Measurements from ENCODE around the gene TRABD. TPM values are rescaled to one million over a fixed set of nuclear protein-coding genes. Genes with fewer than 3 reads are reported as not detected.

Gene TRABD
- polyA plus RNA-seq, 1 of the 3 experiments (the other 2 are of a cell fraction), result 50.6 TPM

GRCh38 chr22:50153056-50153755 lies 32.5 kb upstream of the TRABD start:
- no peak for TF ChIP-seq YY1 (IDR thresholded peaks at IDR 0.05; ENCODE audit: low read depth)
- no peak for TF ChIP-seq JUND (IDR thresholded peaks at IDR 0.05)
- no peak for TF ChIP-seq REST (IDR thresholded peaks at IDR 0.05; ENCODE audit: low read depth, low read length)
- TF ChIP-seq SMC3 (IDR thresholded peaks at IDR 0.05; ENCODE audit: low read depth, low read length), result no peak
- TF ChIP-seq, protein P1, sequence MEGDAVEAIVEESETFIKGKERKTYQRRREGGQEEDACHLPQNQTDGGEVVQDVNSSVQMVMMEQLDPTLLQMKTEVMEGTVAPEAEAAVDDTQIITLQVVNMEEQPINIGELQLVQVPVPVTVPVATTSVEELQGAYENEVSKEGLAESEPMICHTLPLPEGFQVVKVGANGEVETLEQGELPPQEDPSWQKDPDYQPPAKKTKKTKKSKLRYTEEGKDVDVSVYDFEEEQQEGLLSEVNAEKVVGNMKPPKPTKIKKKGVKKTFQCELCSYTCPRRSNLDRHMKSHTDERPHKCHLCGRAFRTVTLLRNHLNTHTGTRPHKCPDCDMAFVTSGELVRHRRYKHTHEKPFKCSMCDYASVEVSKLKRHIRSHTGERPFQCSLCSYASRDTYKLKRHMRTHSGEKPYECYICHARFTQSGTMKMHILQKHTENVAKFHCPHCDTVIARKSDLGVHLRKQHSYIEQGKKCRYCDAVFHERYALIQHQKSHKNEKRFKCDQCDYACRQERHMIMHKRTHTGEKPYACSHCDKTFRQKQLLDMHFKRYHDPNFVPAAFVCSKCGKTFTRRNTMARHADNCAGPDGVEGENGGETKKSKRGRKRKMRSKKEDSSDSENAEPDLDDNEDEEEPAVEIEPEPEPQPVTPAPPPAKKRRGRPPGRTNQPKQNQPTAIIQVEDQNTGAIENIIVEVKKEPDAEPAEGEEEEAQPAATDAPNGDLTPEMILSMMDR (IDR thresholded peaks at IDR 0.05), result no peak
- TF ChIP-seq, protein P2, sequence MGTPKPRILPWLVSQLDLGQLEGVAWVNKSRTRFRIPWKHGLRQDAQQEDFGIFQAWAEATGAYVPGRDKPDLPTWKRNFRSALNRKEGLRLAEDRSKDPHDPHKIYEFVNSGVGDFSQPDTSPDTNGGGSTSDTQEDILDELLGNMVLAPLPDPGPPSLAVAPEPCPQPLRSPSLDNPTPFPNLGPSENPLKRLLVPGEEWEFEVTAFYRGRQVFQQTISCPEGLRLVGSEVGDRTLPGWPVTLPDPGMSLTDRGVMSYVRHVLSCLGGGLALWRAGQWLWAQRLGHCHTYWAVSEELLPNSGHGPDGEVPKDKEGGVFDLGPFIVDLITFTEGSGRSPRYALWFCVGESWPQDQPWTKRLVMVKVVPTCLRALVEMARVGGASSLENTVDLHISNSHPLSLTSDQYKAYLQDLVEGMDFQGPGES (IDR thresholded peaks at IDR 0.05; ENCODE audit: low read depth, low read length), result no peak
- no peak for TF ChIP-seq CHD2 (IDR thresholded peaks at IDR 0.05; ENCODE audit: low read length, partially characterized antibody)
- no peak for TF ChIP-seq PBX3 (IDR thresholded peaks at IDR 0.05)
- no peak for TF ChIP-seq RFX5 (IDR thresholded peaks at IDR 0.05; ENCODE audit: low read length)
- TF ChIP-seq MXI1 (IDR thresholded peaks at IDR 0.05; ENCODE audit: low read depth, low read length), result no peak
- TF ChIP-seq, protein P3, sequence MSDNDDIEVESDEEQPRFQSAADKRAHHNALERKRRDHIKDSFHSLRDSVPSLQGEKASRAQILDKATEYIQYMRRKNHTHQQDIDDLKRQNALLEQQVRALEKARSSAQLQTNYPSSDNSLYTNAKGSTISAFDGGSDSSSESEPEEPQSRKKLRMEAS (IDR thresholded peaks at IDR 0.05; ENCODE audit: low read depth), result no peak
- TF ChIP-seq RXRA (IDR thresholded peaks at IDR 0.05; ENCODE audit: borderline replicate concordance, low read depth), result no peak
- no peak for TF ChIP-seq TCF12 (IDR thresholded peaks at IDR 0.05)
- WGBS (ENCODE audit: low lambda C conversion rate), result 85% methylated on average over 9 of the region's 25 CpGs
- peak; percentile 29 for DNase-seq

More at GRCh38 chr22:50153056-50153755, 32.5 kb upstream of the TRABD start:
- CTCF ChIA-PET, result no interaction called here
- no peaks in the 10 kb centered on the region for H3F3A ChIP-seq (replicated peaks; ENCODE audit: insufficient read depth)
- no peaks in the 10 kb centered on the region for H3K27me3 ChIP-seq (ENCODE audit: insufficient read depth)
- no peak overlapping the region for H3K9ac ChIP-seq
- H2AFZ ChIP-seq (ENCODE audit: low read depth), result no peak overlapping the region
- no peaks in the 10 kb centered on the region for H3K9me2 ChIP-seq
- POLR2A ChIA-PET, result interaction anchor here (0.5 to 1.4 kb wide), 2 partner anchors 53 to 222 kb away, joined by 3 to 4 read pairs; no protein-coding TSS in a partner anchor
- H3K9me3 ChIP-seq, result no peaks in the 10 kb centered on the region
- no peaks in the 10 kb centered on the region for H3K79me2 ChIP-seq (ENCODE audit: insufficient read depth)
- no peaks in the 10 kb centered on the region for H3K4me1 ChIP-seq (ENCODE audit: control insufficient read depth in 1 of 2, insufficient read depth in 2 of 2, low read depth in 1 of 2, low read length in 1 of 2)
- H4K20me1 ChIP-seq (ENCODE audit: insufficient read depth), result no peaks in the 10 kb centered on the region
- H3K27ac ChIP-seq (ENCODE audit: low read depth in 2 of 2, low read length in 1 of 2), result no peak overlapping the region
- H3K4me2 ChIP-seq, result no peak overlapping the region
- peaks cover 0 to 2% of the 10 kb centered on the region in 2 experiments for H3K36me3 ChIP-seq (replicated peaks in 1 of 2; ENCODE audit: control insufficient read depth in 1 of 2, insufficient read depth in 2 of 2, low read length in 1 of 2)
- no peak overlapping the region for H3K4me3 ChIP-seq (ENCODE audit: low read depth in 2 of 2, low read length in 1 of 2)

Measured in SK-N-SH (cell line).